Trophoblast cell (in vitro differentiated cells and primary cell): ENCODE data around the gene MPZL2.

Experiments
- DNase-seq, 2 donors: peaks; one replicate each; pipeline ENCODE4 v3.0.0-alpha.2; 2016
- H2AFZ ChIP-seq: 2 replicates; pipeline ENCODE4 v1.6.1; 2013; ENCODE audit warnings: low read length, moderate library complexity, mild to moderate bottlenecking; ENCODE audit not compliant: insufficient read depth, poor library complexity
- H2AK5ac ChIP-seq: 2 replicates; pipeline ENCODE4 v1.6.1; 2013; ENCODE audit warnings: mild to moderate bottlenecking, low read length
- H2BK120ac ChIP-seq: 2 replicates; pipeline ENCODE4 v1.6.1; 2013; ENCODE audit warnings: low read length, mild to moderate bottlenecking, moderate library complexity; ENCODE audit not compliant: insufficient read depth, poor library complexity
- H2BK12ac ChIP-seq: 2 replicates; pipeline ENCODE4 v1.6.1; 2013; ENCODE audit warnings: mild to moderate bottlenecking, low read length, moderate library complexity
- H2BK5ac ChIP-seq: 2 replicates; pipeline ENCODE4 v1.6.1; 2013; ENCODE audit warnings: low read length, low read depth, moderate library complexity, mild to moderate bottlenecking; ENCODE audit not compliant: poor library complexity
- H3K14ac ChIP-seq: 2 replicates; pipeline ENCODE4 v1.6.1; 2013; ENCODE audit warnings: mild to moderate bottlenecking, low read length
- H3K18ac ChIP-seq: 2 replicates; pipeline ENCODE4 v1.6.1; 2013; ENCODE audit warnings: mild to moderate bottlenecking, low read length
- H3K23ac ChIP-seq: 2 replicates; pipeline ENCODE4 v1.6.1; 2013; ENCODE audit warnings: low read length
- H3K27ac ChIP-seq: 2 replicates; pipeline ENCODE4 v1.5.1; 2013; ENCODE audit warnings: low read depth, mild to moderate bottlenecking, inconsistent platforms, low read length, moderate library complexity
- H3K27me3 ChIP-seq: 2 replicates; pipeline ENCODE4 v1.6.1; 2013; ENCODE audit warnings: inconsistent platforms, mild to moderate bottlenecking, low read length, moderate library complexity; ENCODE audit not compliant: insufficient read depth
- H3K36me3 ChIP-seq, 2 experiments: 1 replicate in 1 of 2; 2 replicates in 1 of 2; pipeline ENCODE4 v1.6.1; 2013; ENCODE audit warnings: low read length in 2 of 2, mild to moderate bottlenecking in 2 of 2, moderate library complexity in 1 of 2; ENCODE audit not compliant: insufficient read depth in 2 of 2, control insufficient read depth in 1 of 2
- H3K4ac ChIP-seq: 2 replicates; pipeline ENCODE4 v1.6.1; 2013; ENCODE audit warnings: low read depth, mild to moderate bottlenecking, low read length, moderate library complexity
- H3K4me1 ChIP-seq, 2 experiments: 1 replicate in 1 of 2; 2 replicates in 1 of 2; pipeline ENCODE4 v1.6.1; 2013; ENCODE audit warnings: low read length in 2 of 2, mild to moderate bottlenecking in 2 of 2, moderate library complexity in 1 of 2; ENCODE audit not compliant: insufficient read depth in 2 of 2, control insufficient read depth in 1 of 2
- H3K4me2 ChIP-seq: 2 replicates; pipeline ENCODE4 v1.6.1; 2013; ENCODE audit warnings: inconsistent platforms, mild to moderate bottlenecking, low read length, moderate library complexity
- H3K4me3 ChIP-seq: 2 replicates; pipeline ENCODE4 v1.5.1; 2013; ENCODE audit warnings: mild to moderate bottlenecking, low read depth, low read length, inconsistent platforms
- H3K79me1 ChIP-seq: one replicate; pipeline ENCODE4 v1.6.1; 2013; ENCODE audit warnings: low read length
- H3K79me2 ChIP-seq: 2 replicates; pipeline ENCODE4 v1.6.1; 2013; ENCODE audit warnings: low read length, mild to moderate bottlenecking; ENCODE audit not compliant: control insufficient read depth, insufficient read depth, poor library complexity
- H3K9ac ChIP-seq: 2 replicates; pipeline ENCODE4 v1.6.1; 2013; ENCODE audit warnings: mild to moderate bottlenecking, low read length
- H3K9me3 ChIP-seq: 2 replicates; pipeline ENCODE4 v1.6.1; 2013; ENCODE audit warnings: low read depth, mild to moderate bottlenecking, control low read depth, inconsistent platforms, low read length; ENCODE audit not compliant: insufficient read depth
- H4K12ac ChIP-seq: 2 replicates; pipeline ENCODE4 v1.6.1; 2013; ENCODE audit warnings: low read depth, mild to moderate bottlenecking, low read length, moderate library complexity
- H4K8ac ChIP-seq: 2 replicates; pipeline ENCODE4 v1.6.1; 2013; ENCODE audit warnings: low read depth, mild to moderate bottlenecking, low read length, moderate library complexity
- H4K91ac ChIP-seq: one replicate; pipeline ENCODE4 v1.6.1; 2013; ENCODE audit warnings: low read depth, mild to moderate bottlenecking, low read length, moderate library complexity
- WGBS: extraction: QIAGEN DNeasy Blood & Tissue Kit; methylation state at CpG from one replicate; pipeline ENCODE4 v1.1.7; 2013; ENCODE audit warnings: missing lambda C conversion rate; ENCODE audit not compliant: insufficient read length, insufficient coverage; ENCODE audit errors: extremely low coverage; 5-methylcytosine and 5-hydroxymethylcytosine counted together

MPZL2 gene

DNA sequence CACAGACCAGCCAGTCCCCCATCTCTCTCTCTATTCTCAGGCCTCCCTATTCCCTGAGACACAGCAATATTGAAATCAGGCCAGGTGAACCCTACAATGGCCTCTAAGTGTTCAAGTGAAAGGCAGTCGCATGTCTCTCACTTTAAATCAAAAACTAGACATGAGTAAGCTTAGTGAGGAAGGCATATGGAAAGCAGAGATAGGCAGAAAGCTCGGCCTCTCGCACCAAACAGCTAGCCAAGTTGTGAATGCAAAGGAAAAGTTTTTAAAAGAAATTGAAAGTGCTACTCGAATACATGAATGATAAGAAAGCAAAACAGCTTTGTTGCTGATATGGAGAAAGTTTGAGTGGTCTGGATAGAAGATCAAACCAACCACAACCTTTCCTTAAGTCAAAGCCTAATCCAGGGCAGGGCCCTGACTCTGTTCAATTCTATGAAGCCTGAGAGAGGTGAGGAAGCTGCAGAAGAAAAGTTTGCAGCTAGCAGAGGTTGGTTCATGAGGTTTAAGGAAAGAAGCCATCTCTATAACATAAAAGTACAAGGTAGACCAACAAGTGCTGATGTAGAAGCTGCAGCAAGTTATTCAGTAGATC, 19.8 kb upstream of the MPZL2 start:
- no peaks in the 10 kb centered on the region for H3K36me3 ChIP-seq
- no peaks in the 10 kb centered on the region for H3K79me1 ChIP-seq
- H3K4me3 ChIP-seq = no peak overlapping the region
- WGBS = no CpG with 5 or more reads among the region's 4 CpGs
- no peaks in the 10 kb centered on the region for H3K4me1 ChIP-seq
- no peak overlapping the region for H3K4ac ChIP-seq
- no peaks in the 10 kb centered on the region for H3K79me2 ChIP-seq
- no peak overlapping the region for H2BK120ac ChIP-seq
- no peak overlapping the region for H4K8ac ChIP-seq
- no peak overlapping the region for H3K27ac ChIP-seq
- no peak overlapping the region for H4K91ac ChIP-seq
- H3K14ac ChIP-seq = no peak overlapping the region
- no peak overlapping the region for H3K4me2 ChIP-seq
- H4K12ac ChIP-seq = no peak overlapping the region
- H3K18ac ChIP-seq = no peak overlapping the region
- DNase-seq = no peak
- no peak overlapping the region for H3K23ac ChIP-seq
- H2BK5ac ChIP-seq = no peak overlapping the region
- no peaks in the 10 kb centered on the region for H3K27me3 ChIP-seq
- no peak overlapping the region for H3K9ac ChIP-seq
- no peak overlapping the region for H2BK12ac ChIP-seq
- no peak overlapping the region for H2AK5ac ChIP-seq
- H3K9me3 ChIP-seq = no peaks in the 10 kb centered on the region
- no peak overlapping the region for H2AFZ ChIP-seq

GRCh38 chr11:118283037-118283636, 19.0 kb upstream of the MPZL2 start:
- Histone ChIP-seq H3K4ac (no peak overlapping the region), H4K12ac (no peak overlapping the region), H3K4me1 (no peaks in the 10 kb centered on the region), H2AK5ac (no peak overlapping the region), H2BK120ac (no peak overlapping the region), H3K27me3 (no peaks in the 10 kb centered on the region), H3K18ac (no peak overlapping the region), H4K91ac (no peak overlapping the region), H3K79me2 (no peaks in the 10 kb centered on the region), H3K9ac (no peak overlapping the region), H2BK5ac (no peak overlapping the region), H3K9me3 (no peaks in the 10 kb centered on the region), H2BK12ac (no peak overlapping the region), H4K8ac (no peak overlapping the region), H3K36me3 (no peaks in the 10 kb centered on the region), H3K23ac (no peak overlapping the region), H3K4me2 (no peak overlapping the region), H3K4me3 (no peak overlapping the region), H3K27ac (no peak overlapping the region), H3K79me1 (no peaks in the 10 kb centered on the region), H2AFZ (no peak overlapping the region), H3K14ac (no peak overlapping the region)
- WGBS = no CpG with 5 or more reads among the region's 5 CpGs
- DNase-seq = no peak

DNA sequence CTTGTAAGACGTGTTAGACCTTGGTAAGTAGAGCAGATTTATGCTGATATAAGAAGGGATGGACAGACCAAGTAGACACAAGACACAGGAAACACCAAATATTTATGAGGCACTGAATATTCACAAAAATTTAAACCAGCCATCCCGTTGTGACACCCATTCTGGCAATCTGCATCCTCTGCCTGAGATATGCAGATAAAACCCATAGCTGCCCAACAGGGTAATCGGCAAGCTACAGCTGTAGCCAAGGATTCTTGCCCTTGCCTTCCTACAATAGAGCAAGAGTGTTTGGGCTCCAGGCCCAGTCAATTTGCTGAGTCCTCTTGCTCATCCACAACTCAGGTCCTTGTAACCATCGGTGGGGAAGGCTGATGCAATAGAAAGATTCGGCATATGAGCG, 18.5 kb upstream of the MPZL2 start:
- Histone ChIP-seq H3K36me3 (no peaks in the 10 kb centered on the region), H4K8ac (no peak overlapping the region), H3K4ac (no peak overlapping the region), H3K9ac (no peak overlapping the region), H3K4me3 (no peak overlapping the region), H3K79me2 (no peaks in the 10 kb centered on the region), H3K9me3 (no peaks in the 10 kb centered on the region), H4K12ac (no peak overlapping the region), H3K79me1 (no peaks in the 10 kb centered on the region), H2BK5ac (no peak overlapping the region), H3K23ac (no peak overlapping the region), H3K4me1 (no peaks in the 10 kb centered on the region), H3K27ac (no peak overlapping the region), H2AFZ (no peak overlapping the region), H2AK5ac (no peak overlapping the region), H3K18ac (no peak overlapping the region), H4K91ac (no peak overlapping the region), H2BK12ac (no peak overlapping the region), H3K27me3 (no peaks in the 10 kb centered on the region), H3K4me2 (no peak overlapping the region), H2BK120ac (no peak overlapping the region), H3K14ac (no peak overlapping the region)
- DNase-seq = no peak
- no CpG with 5 or more reads among the region's 6 CpGs for WGBS

DNA sequence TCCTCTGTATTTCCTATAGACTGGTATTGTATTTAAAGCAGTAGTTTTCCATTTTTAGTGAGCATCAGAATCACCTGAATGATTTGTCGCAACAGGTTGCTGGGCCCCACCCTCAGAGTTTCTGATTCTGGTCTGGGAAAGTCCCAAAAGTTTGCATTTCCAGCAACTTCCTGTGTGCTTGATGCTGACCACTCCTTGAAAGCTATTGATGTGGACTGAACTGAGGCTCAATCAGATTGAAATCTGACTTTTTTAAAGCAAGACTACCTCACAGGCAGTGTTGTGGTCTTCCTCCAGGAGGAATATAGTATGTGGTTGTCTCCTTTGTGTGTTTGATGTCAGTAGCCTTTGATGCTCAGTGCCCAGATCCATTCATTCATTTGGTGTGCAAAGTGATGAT, 17.2 kb upstream of the MPZL2 start:
- H3K9ac ChIP-seq = no peak overlapping the region
- no peak overlapping the region for H2AFZ ChIP-seq
- H2BK12ac ChIP-seq = no peak overlapping the region
- no peak overlapping the region for H4K91ac ChIP-seq
- H3K27me3 ChIP-seq = no peaks in the 10 kb centered on the region
- no CpG with 5 or more reads among the region's 1 CpG for WGBS
- no peak overlapping the region for H2AK5ac ChIP-seq
- peaks cover 2% of the 10 kb centered on the region for H3K79me1 ChIP-seq
- no peak overlapping the region for H3K4me2 ChIP-seq
- H3K18ac ChIP-seq = no peak overlapping the region
- no peaks in the 10 kb centered on the region for H3K79me2 ChIP-seq
- H3K23ac ChIP-seq = no peak overlapping the region
- no peak overlapping the region for H3K4ac ChIP-seq
- no peaks in the 10 kb centered on the region for H3K9me3 ChIP-seq
- DNase-seq = no peak
- no peaks in the 10 kb centered on the region for H3K36me3 ChIP-seq
- H3K4me1 ChIP-seq = peaks cover 0 to 3% of the 10 kb centered on the region in 2 experiments
- no peak overlapping the region for H3K27ac ChIP-seq
- H4K8ac ChIP-seq = no peak overlapping the region
- no peak overlapping the region for H3K4me3 ChIP-seq
- no peak overlapping the region for H4K12ac ChIP-seq
- no peak overlapping the region for H2BK120ac ChIP-seq
- no peak overlapping the region for H3K14ac ChIP-seq
- no peak overlapping the region for H2BK5ac ChIP-seq
